GM12864 (cell line): ENCODE data around the gene DEFB114.
"Not testable (repeated sequence)": the region's sequence is repeated elsewhere in the genome, so short reads cannot be mapped to it uniquely, and the experiment has no call there.

ENCODE experiments used
- DNase-seq: peaks from one replicate; pipeline ENCODE4 v3.0.0-alpha.2; 2011; ENCODE audit warnings: low read depth
- H3K4me3 ChIP-seq: 2 replicates; pipeline ENCODE4 v1.5.1; 2011; ENCODE audit warnings: mild to moderate bottlenecking, low read depth, low read length, control low read depth
- CTCF ChIP-seq: IDR thresholded peaks from 2 replicates; pipeline ENCODE4 v1.5.1; 2011; ENCODE audit warnings: low read depth, mild to moderate bottlenecking, moderate library complexity, low read length, control low read depth, inconsistent platforms; ENCODE audit errors: missing control alignments

The DEFB114 gene

GRCh38 chr6:49966334-49966733, 2.4 kb upstream of the DEFB114 start:
- no peak for TF ChIP-seq CTCF
- DNase-seq = no peak
- no peak overlapping the region for H3K4me3 ChIP-seq

GRCh38 chr6:49958180-49958579, 5.8 kb downstream of the DEFB114 start:
- TF ChIP-seq CTCF = no peak
- DNase-seq = no peak
- no peak overlapping the region for H3K4me3 ChIP-seq

GRCh38 chr6:49955847-49956246, 8.1 kb downstream of the DEFB114 start:
- DNase-seq = no peak
- no peak for TF ChIP-seq CTCF
- no peak overlapping the region for H3K4me3 ChIP-seq

GRCh38 chr6:49951926-49952325, 12.0 kb downstream of the DEFB114 start:
- no peak for DNase-seq
- TF ChIP-seq CTCF = no peak
- H3K4me3 ChIP-seq = no peak overlapping the region

- no peak overlapping the region for H3K4me3 ChIP-seq
- TF ChIP-seq CTCF = no peak
- no peak for DNase-seq
These were observed 13.6 kb downstream of the DEFB114 start for GRCh38 chr6:49950415-49950751.

GRCh38 chr6:49949062-49949461, 14.9 kb downstream of the DEFB114 start:
- no peak overlapping the region for H3K4me3 ChIP-seq
- TF ChIP-seq CTCF = no peak
- DNase-seq = no peak

- no peak for DNase-seq
- H3K4me3 ChIP-seq = no peak overlapping the region
- TF ChIP-seq CTCF = no peak
These were observed 17.1 kb downstream of the DEFB114 start for GRCh38 chr6:49946835-49947234.

- not testable (repeated sequence) for DNase-seq, H3K4me3 ChIP-seq
These were observed 19.9 kb downstream of the DEFB114 start for GRCh38 chr6:49944068-49944467.
